ENCODE results near the gene HNRNPA2B1. TPM values are rescaled to one million over a fixed set of nuclear protein-coding genes. Genes with fewer than 3 reads are reported as not detected.
A peak's percentile ranks its signal among the peaks of the same experiment; 100 is the strongest.

Gene HNRNPA2B1
- total RNA-seq, 2 experiments from 2014 or later, result 258 to 1,090 TPM

DNA sequence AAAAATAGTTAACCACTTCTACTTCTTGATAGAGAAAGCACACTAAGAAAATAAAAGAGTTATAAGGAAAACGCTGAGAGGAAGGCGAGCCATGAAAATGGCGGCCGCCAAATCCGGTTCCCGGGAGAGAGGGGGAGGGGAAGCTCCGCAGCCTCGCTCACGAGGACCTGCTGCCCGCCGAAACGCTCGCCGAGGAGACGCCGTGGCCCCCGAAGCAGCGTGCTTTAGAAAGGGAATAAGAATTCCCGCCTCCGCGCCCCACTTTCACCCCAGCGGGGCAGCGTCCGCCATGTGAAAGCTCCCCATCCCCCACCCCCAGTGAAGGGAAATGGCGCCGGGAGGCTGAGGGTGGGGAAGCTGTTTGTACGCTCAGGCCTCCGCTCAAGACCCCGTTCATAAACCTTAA lies 505 bp downstream of the HNRNPA2B1 start:
- H3K9me2 ChIP-seq (ENCODE audit: insufficient read depth, low read length), result no peaks in the 10 kb centered on the region
- H3K4me3 ChIP-seq (ENCODE audit: low read depth, low read length, poor library complexity, severe bottlenecking), result peak overlapping the region; percentile 99
- H3K9me3 ChIP-seq (ENCODE audit: low read length), result no peaks in the 10 kb centered on the region
- intact Hi-C loops (cut with micrococcal nuclease; ENCODE audit: unreplicated experiment), result loop anchor here (1.0 to 5.0 kb wide), 5 partner anchors 48 to 233 kb away; partner anchors contain the start of gene NFE2L3
- peaks cover 42% of the 10 kb centered on the region for H3K4me1 ChIP-seq (ENCODE audit: insufficient read depth, low read length, poor library complexity, severe bottlenecking)
- H3K36me3 ChIP-seq (ENCODE audit: insufficient read depth, low read length), result peaks cover 87% of the 10 kb centered on the region
- peak; percentile 74 for DNase-seq (ENCODE audit: low spot score)
- H3K27ac ChIP-seq (ENCODE audit: low read depth, low read length, poor library complexity, severe bottlenecking), result peak overlapping the region; percentile 100
- no TSS peak for BruUV-seq (replicated peaks)
- TF ChIP-seq EZH2phosphoT487 (IDR thresholded peaks at IDR 0.05; ENCODE audit: borderline replicate concordance, low read depth, low read length), result no peak
- TF ChIP-seq, protein P1, sequence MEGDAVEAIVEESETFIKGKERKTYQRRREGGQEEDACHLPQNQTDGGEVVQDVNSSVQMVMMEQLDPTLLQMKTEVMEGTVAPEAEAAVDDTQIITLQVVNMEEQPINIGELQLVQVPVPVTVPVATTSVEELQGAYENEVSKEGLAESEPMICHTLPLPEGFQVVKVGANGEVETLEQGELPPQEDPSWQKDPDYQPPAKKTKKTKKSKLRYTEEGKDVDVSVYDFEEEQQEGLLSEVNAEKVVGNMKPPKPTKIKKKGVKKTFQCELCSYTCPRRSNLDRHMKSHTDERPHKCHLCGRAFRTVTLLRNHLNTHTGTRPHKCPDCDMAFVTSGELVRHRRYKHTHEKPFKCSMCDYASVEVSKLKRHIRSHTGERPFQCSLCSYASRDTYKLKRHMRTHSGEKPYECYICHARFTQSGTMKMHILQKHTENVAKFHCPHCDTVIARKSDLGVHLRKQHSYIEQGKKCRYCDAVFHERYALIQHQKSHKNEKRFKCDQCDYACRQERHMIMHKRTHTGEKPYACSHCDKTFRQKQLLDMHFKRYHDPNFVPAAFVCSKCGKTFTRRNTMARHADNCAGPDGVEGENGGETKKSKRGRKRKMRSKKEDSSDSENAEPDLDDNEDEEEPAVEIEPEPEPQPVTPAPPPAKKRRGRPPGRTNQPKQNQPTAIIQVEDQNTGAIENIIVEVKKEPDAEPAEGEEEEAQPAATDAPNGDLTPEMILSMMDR (conservative IDR thresholded peaks at IDR 0.05; ENCODE audit: low read length), result no peak
- H3K4me2 ChIP-seq (ENCODE audit: low read length), result peak overlapping the region; percentile 93
- POLR2A ChIA-PET, result interaction anchor here (0.5 to 4.4 kb wide), 14 partner anchors 9 to 1606 kb away, joined by 3 to 26 read pairs (median 3); no protein-coding TSS in a partner anchor
- H2AFZ ChIP-seq (ENCODE audit: low read length), result no peak overlapping the region
- CTCF ChIA-PET (ENCODE audit: unreplicated experiment), result interaction anchor here (0.6 kb wide), 1 partner anchor 135 kb away, joined by 6 read pairs; no protein-coding TSS in a partner anchor
- peaks cover 90% of the 10 kb centered on the region for H3K79me2 ChIP-seq (ENCODE audit: insufficient read depth, low read depth, low read length)
- peaks cover 72% of the 10 kb centered on the region for H4K20me1 ChIP-seq (ENCODE audit: insufficient read depth, low read length)

DNA sequence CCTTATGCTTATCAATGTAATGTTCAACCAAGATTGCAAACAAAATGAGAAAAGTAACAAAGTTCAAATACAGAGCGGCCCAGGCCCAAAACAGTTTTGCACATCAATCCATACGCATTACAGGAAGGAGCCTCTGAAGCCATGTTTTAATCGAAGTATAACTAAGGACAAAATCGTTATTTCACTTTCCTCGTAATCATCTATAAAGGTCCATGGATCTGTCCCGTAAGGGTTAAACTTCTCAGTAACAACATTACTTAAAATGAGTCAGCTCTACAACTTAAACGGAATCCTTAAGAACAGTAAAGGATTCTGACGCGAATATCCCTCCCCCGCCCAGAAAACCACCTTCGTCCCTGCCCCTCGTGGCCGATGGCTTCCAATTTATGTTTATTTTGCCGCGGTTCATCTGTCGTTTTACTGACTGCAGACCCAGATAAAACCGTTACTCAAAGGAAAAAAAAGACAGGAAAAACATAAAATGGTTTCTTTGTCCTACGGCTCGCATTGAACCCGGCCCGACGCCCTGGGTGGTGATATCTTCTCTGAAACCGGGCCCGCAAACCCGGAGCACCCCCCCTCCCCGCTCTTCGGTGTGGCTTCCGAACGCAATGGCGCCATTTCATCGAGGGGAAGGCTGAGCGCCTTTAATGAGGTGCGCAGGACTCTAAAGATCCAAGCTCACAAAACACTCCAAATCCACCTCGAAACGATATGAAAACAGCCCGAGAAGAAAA lies 1.1 kb downstream of the HNRNPA2B1 start:
- Histone ChIP-seq H3K4me2 (ENCODE audit: low read length) (peak overlapping the region; percentile 93), H2AFZ (ENCODE audit: low read length) (no peak overlapping the region), H3K4me3 (ENCODE audit: low read depth, low read length, poor library complexity, severe bottlenecking) (peak overlapping the region; percentile 99), H3K9me2 (ENCODE audit: insufficient read depth, low read length) (no peaks in the 10 kb centered on the region), H3K4me1 (ENCODE audit: insufficient read depth, low read length, poor library complexity, severe bottlenecking) (peaks cover 37% of the 10 kb centered on the region), H4K20me1 (ENCODE audit: insufficient read depth, low read length) (peaks cover 71% of the 10 kb centered on the region), H3K9me3 (ENCODE audit: low read length) (no peaks in the 10 kb centered on the region), H3K79me2 (ENCODE audit: insufficient read depth, low read depth, low read length) (peaks cover 90% of the 10 kb centered on the region), H3K27ac (ENCODE audit: low read depth, low read length, poor library complexity, severe bottlenecking) (peak overlapping the region; percentile 100), H3K36me3 (ENCODE audit: insufficient read depth, low read length) (peaks cover 87% of the 10 kb centered on the region)
- ChIA-PET POLR2A (interaction anchor here (0.6 to 4.4 kb wide), 14 partner anchors 8 to 1606 kb away, joined by 3 to 26 read pairs (median 3); no protein-coding TSS in a partner anchor), CTCF (ENCODE audit: unreplicated experiment) (interaction anchor here (0.6 kb wide), 1 partner anchor 134 kb away, joined by 6 read pairs; no protein-coding TSS in a partner anchor)
- intact Hi-C loops (cut with micrococcal nuclease; ENCODE audit: unreplicated experiment), result loop anchor here (1.0 to 5.0 kb wide), 6 partner anchors 47 to 232 kb away; partner anchors contain the start of gene NFE2L3
- DNase-seq (ENCODE audit: low spot score), result peak; percentile 73
- TF ChIP-seq EZH2phosphoT487 (IDR thresholded peaks at IDR 0.05; ENCODE audit: borderline replicate concordance, low read depth, low read length), result no peak
- TF ChIP-seq, protein P1 (conservative IDR thresholded peaks at IDR 0.05; ENCODE audit: low read length), result no peak
- no TSS peak for BruUV-seq (replicated peaks)

Measured in OCI-LY7 (cell line).